Neuronal stem cell (in vitro differentiated cells): ENCODE data around the gene PRPF38B. TPM values are rescaled to one million over a fixed set of nuclear protein-coding genes. Genes with fewer than 3 reads are reported as not detected.

Source experiments
- DNase-seq: peaks from one replicate; pipeline ENCODE4 v3.0.0-alpha.2; 2013; ENCODE audit warnings: low spot score
- H2AFZ ChIP-seq: one replicate; pipeline ENCODE4 v1.6.1; 2013; ENCODE audit warnings: mild to moderate bottlenecking, low read length, inconsistent platforms
- H2AK5ac ChIP-seq: 2 replicates; pipeline ENCODE4 v1.6.1; 2013; ENCODE audit warnings: low read depth, mild to moderate bottlenecking, inconsistent platforms, low read length, moderate library complexity, mixed read lengths
- H2BK120ac ChIP-seq: 2 replicates; pipeline ENCODE4 v1.6.1; 2013; ENCODE audit warnings: low read depth, mild to moderate bottlenecking, inconsistent platforms, low read length, moderate library complexity, mixed read lengths
- H2BK12ac ChIP-seq: one replicate; pipeline ENCODE4 v1.6.1; 2013; ENCODE audit warnings: low read length, inconsistent platforms
- H2BK15ac ChIP-seq: 2 replicates; pipeline ENCODE4 v1.6.1; 2013; ENCODE audit warnings: mild to moderate bottlenecking, low read length, inconsistent platforms, mixed read lengths
- H2BK5ac ChIP-seq: one replicate; pipeline ENCODE4 v1.6.1; 2013; ENCODE audit warnings: inconsistent platforms, mild to moderate bottlenecking, low read length, moderate library complexity
- H3K14ac ChIP-seq: one replicate; pipeline ENCODE4 v1.6.1; 2013; ENCODE audit warnings: low read length, inconsistent platforms
- H3K18ac ChIP-seq: 2 replicates; pipeline ENCODE4 v1.6.1; 2013; ENCODE audit warnings: low read length, inconsistent platforms
- H3K23ac ChIP-seq: 2 replicates; pipeline ENCODE4 v1.6.1; 2013; ENCODE audit warnings: low read depth, mild to moderate bottlenecking, mixed read lengths, low read length, inconsistent platforms; ENCODE audit not compliant: poor library complexity
- H3K27ac ChIP-seq: replicated peaks from 3 replicates; pipeline ENCODE4 v1.5.1; 2013; ENCODE audit warnings: low read length, inconsistent platforms
- H3K27me3 ChIP-seq, 3 experiments: 2 replicates each; pipeline ENCODE4 v1.6.1; 2013; ENCODE audit warnings: low read length in 3 of 3, mild to moderate bottlenecking in 2 of 3, inconsistent platforms in 1 of 3, low read depth in 1 of 3, mixed read lengths in 1 of 3, moderate library complexity in 1 of 3; ENCODE audit not compliant: control insufficient read depth in 3 of 3, insufficient read depth in 3 of 3
- H3K36me3 ChIP-seq, 2 donors: replicated peaks in 1 of 2; 2 replicates each; pipeline ENCODE4 v1.6.1; 2013; ENCODE audit warnings: low read length in 2 of 2; ENCODE audit not compliant: control insufficient read depth in 2 of 2, insufficient read depth in 2 of 2
- H3K4ac ChIP-seq: 2 replicates; pipeline ENCODE4 v1.6.1; 2013; ENCODE audit warnings: inconsistent platforms, mild to moderate bottlenecking, low read length, moderate library complexity
- H3K4me1 ChIP-seq, 2 donors: 1 replicate in 1 of 2; 2 replicates in 1 of 2; pipeline ENCODE4 v1.6.1; 2013; ENCODE audit warnings: low read length in 2 of 2, low read depth in 1 of 2; ENCODE audit not compliant: control insufficient read depth in 2 of 2, insufficient read depth in 1 of 2
- H3K4me2 ChIP-seq: one replicate; pipeline ENCODE4 v1.6.1; 2013; ENCODE audit warnings: mild to moderate bottlenecking, low read length, inconsistent platforms; ENCODE audit not compliant: insufficient read depth, poor library complexity, severe bottlenecking
- H3K4me3 ChIP-seq, 2 donors: 2 replicates each; pipeline ENCODE4 v1.5.1; 2013; ENCODE audit warnings: low read length in 2 of 2, mild to moderate bottlenecking in 2 of 2, inconsistent platforms in 1 of 2, moderate library complexity in 1 of 2
- H3K79me1 ChIP-seq: one replicate; pipeline ENCODE4 v1.6.1; 2013; ENCODE audit warnings: low read depth, mild to moderate bottlenecking, inconsistent platforms, low read length, moderate library complexity
- H3K9ac ChIP-seq: one replicate; pipeline ENCODE4 v1.6.1; 2013; ENCODE audit warnings: mild to moderate bottlenecking, low read depth, low read length, inconsistent platforms; ENCODE audit not compliant: poor library complexity
- H3K9me3 ChIP-seq, 2 donors: replicated peaks in 1 of 2; 2 replicates each; pipeline versions ENCODE3 to v1.6.1; 2013; ENCODE audit warnings: low read length in 2 of 2, mild to moderate bottlenecking in 2 of 2, inconsistent platforms in 1 of 2, low read depth in 1 of 2, mixed read lengths in 1 of 2, moderate library complexity in 1 of 2; ENCODE audit not compliant: control insufficient read depth in 2 of 2, insufficient read depth in 1 of 2
- H4K8ac ChIP-seq: one replicate; pipeline ENCODE4 v1.6.1; 2013; ENCODE audit warnings: low read depth, mild to moderate bottlenecking, inconsistent platforms, low read length, moderate library complexity
- H4K91ac ChIP-seq: one replicate; pipeline ENCODE4 v1.6.1; 2013; ENCODE audit warnings: low read length, low read depth, mild to moderate bottlenecking, inconsistent platforms; ENCODE audit not compliant: poor library complexity
- WGBS, 2 donors: extraction: QIAGEN DNeasy Blood & Tissue Kit; methylation state at CpG; one replicate each; pipeline ENCODE4 v1.1.7; 2013; ENCODE audit warnings: missing lambda C conversion rate in 2 of 2, mixed read lengths in 1 of 2; ENCODE audit not compliant: insufficient read length in 2 of 2, insufficient replicate concordance in 1 of 2; ENCODE audit errors: extremely low coverage in 2 of 2; 5-methylcytosine and 5-hydroxymethylcytosine counted together
- polyA plus RNA-seq, 2 experiments: library from polyadenylated mRNA; stranded (reverse); fragments of 200-250 nt; gene quantifications; one replicate each; pipeline ENCODE4 v1.2.3, GENCODE V29; 2013

Gene PRPF38B, protein sequence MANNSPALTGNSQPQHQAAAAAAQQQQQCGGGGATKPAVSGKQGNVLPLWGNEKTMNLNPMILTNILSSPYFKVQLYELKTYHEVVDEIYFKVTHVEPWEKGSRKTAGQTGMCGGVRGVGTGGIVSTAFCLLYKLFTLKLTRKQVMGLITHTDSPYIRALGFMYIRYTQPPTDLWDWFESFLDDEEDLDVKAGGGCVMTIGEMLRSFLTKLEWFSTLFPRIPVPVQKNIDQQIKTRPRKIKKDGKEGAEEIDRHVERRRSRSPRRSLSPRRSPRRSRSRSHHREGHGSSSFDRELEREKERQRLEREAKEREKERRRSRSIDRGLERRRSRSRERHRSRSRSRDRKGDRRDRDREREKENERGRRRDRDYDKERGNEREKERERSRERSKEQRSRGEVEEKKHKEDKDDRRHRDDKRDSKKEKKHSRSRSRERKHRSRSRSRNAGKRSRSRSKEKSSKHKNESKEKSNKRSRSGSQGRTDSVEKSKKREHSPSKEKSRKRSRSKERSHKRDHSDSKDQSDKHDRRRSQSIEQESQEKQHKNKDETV
- polyA plus RNA-seq (2013, experiment 1 of 2) = 47.2 TPM
- polyA plus RNA-seq (2013, experiment 2 of 2) = 47.9 TPM

- Histone ChIP-seq H3K4me2 (peak within 1 kb of the TSS; percentile 84), H3K4ac (no peak within 1 kb of the TSS), H2BK12ac (no peak within 1 kb of the TSS), H4K8ac (no peak within 1 kb of the TSS), H3K79me1 (peaks cover 3% of the 10 kb centered on the region), H3K23ac (peak within 1 kb of the TSS; percentile 99), H3K4me1 (peaks cover 1 to 8% of the 10 kb centered on the region in 2 donors), H2BK5ac (peak within 1 kb of the TSS; percentile 69), H3K36me3 (peaks cover 6 to 34% of the 10 kb centered on the region in 2 donors), H3K9ac (peak within 1 kb of the TSS; percentile 85), H3K14ac (peak within 1 kb of the TSS; percentile 86), H2BK120ac (peak within 1 kb of the TSS; percentile 82), H2AK5ac (peak within 1 kb of the TSS; percentile 54), H4K91ac (peak within 1 kb of the TSS; percentile 94), H3K9me3 (no peaks in the 10 kb centered on the region), H3K18ac (peak within 1 kb of the TSS; percentile 100), H3K27me3 (no peaks in the 10 kb centered on the region), H2AFZ (peak within 1 kb of the TSS; percentile 91), H2BK15ac (peak within 1 kb of the TSS; percentile 69), H3K27ac (peak within 1 kb of the TSS; percentile 99), H3K4me3 (peak within 1 kb of the TSS; percentile 84 to 88)
- peak; percentile 87 for DNase-seq
- WGBS, 2 donors = no CpG with 5 or more reads among the region's 59 CpGs
Observed at GRCh38 chr1:108691942-108692723, at the start of gene PRPF38B. TSS of gene PRPF38B (plus strand) at chr1:108692310. CDS start at chr1:108692592, 282 bp downstream.

DNA sequence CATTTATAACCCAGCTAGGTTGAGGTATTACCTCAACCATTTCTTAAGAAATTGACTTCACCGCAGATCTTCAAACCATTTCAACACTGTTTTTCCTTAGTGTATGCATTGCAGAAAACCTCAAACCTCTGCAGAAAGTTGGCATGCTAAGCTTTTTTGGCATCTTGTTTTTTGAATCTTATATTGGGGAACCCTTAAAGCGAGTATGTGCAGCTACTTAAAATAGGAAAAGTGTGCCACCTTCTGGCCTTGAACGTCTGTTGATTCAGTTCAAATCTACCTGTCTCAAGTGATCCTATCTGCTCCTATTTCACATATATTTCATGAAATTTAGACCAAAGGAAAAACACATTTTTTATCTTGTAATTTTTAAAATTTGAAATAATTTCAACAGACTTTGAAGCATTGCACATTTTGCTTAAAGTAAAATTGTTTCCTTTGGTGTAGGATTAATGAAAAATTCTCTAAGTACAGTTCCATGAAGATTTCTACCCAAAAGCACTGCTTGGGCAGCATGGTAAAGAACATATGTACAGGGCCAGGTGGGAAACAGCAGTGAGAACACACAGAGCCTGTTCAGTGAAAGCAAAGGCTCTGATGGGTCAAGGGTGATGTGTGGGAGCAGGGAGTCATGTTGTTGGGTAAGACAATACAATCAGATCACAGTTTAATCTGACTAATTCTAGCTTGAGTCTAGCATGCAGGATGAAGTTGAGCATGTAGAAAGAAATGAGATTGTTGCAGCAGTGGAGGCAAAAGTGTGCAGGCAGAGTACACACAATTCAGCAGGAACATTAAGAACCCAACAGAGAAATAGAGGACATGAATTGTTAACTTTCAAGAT lies 48.4 kb upstream of the PRPF38B start:
- Histone ChIP-seq H3K4me1 (peaks cover 0 to 6% of the 10 kb centered on the region in 2 donors), H2AK5ac (no peak overlapping the region), H3K36me3 (no peaks in the 10 kb centered on the region), H2BK120ac (no peak overlapping the region), H3K18ac (no peak overlapping the region), H3K27ac (no peak overlapping the region), H3K9me3 (no peaks in the 10 kb centered on the region), H2BK5ac (no peak overlapping the region), H3K4me3 (no peak overlapping the region), H4K8ac (no peak overlapping the region), H2AFZ (no peak overlapping the region), H3K9ac (no peak overlapping the region), H3K27me3 (no peaks in the 10 kb centered on the region), H4K91ac (no peak overlapping the region), H2BK12ac (no peak overlapping the region), H3K23ac (no peak overlapping the region), H3K79me1 (no peaks in the 10 kb centered on the region), H3K4me2 (no peak overlapping the region), H3K14ac (no peak overlapping the region), H3K4ac (no peak overlapping the region), H2BK15ac (no peak overlapping the region)
- DNase-seq = peak; percentile 17
- no CpG with 5 or more reads among the region's 3 CpGs for WGBS, 2 donors

- Histone ChIP-seq H3K27ac (no peak overlapping the region), H3K27me3 (no peaks in the 10 kb centered on the region), H3K14ac (no peak overlapping the region), H3K4me1 (peaks cover 0 to 6% of the 10 kb centered on the region in 2 donors), H3K4ac (no peak overlapping the region), H2AFZ (no peak overlapping the region), H3K9ac (no peak overlapping the region), H3K9me3 (no peaks in the 10 kb centered on the region), H4K8ac (no peak overlapping the region), H3K36me3 (no peaks in the 10 kb centered on the region), H3K23ac (peak overlapping the region; percentile 20), H2BK15ac (no peak overlapping the region), H3K4me3 (no peak overlapping the region), H2BK12ac (no peak overlapping the region), H4K91ac (no peak overlapping the region), H2AK5ac (no peak overlapping the region), H3K4me2 (no peak overlapping the region), H2BK120ac (no peak overlapping the region), H3K18ac (no peak overlapping the region), H2BK5ac (no peak overlapping the region), H3K79me1 (no peaks in the 10 kb centered on the region)
- no peak for DNase-seq
- WGBS, 2 donors = no CpG with 5 or more reads among the region's 7 CpGs
Observed at GRCh38 chr1:108644984-108645383, 47.1 kb upstream of the PRPF38B start.
